Common myeloid progenitor, CD34-positive (primary cell): ENCODE data around the gene SPPL2B.

Source experiments
- CTCF ChIA-PET: fragments of 350-600 bp; sonication (Branson Sonifier 250); formaldehyde crosslinking; loops from one replicate; lab custom pipeline; 2021; ENCODE audit warnings: antibody characterized with exemption; lab: Charles Lee
- POLR2A ChIA-PET: fragments of 350-600 bp; sonication (Branson Sonifier 250); formaldehyde crosslinking; loops from one replicate; lab custom pipeline; 2021; ENCODE audit warnings: antibody characterized with exemption; lab: Charles Lee
- DNase-seq, 3 donors: peaks; one replicate each; pipeline versions ENCODE4 v3.0.0 to v3.0.0-alpha.2; 2013
- H3K27ac ChIP-seq, 2 experiments: 1 replicate in 1 of 2; 2 replicates in 1 of 2; pipeline ENCODE4 v1.7.0; 2013; ENCODE audit warnings: inconsistent platforms in 2 of 2, low read length in 2 of 2, mild to moderate bottlenecking in 2 of 2, low read depth in 1 of 2, moderate library complexity in 1 of 2; ENCODE audit not compliant: severe bottlenecking in 2 of 2, insufficient read depth in 1 of 2, poor library complexity in 1 of 2
- H3K27me3 ChIP-seq, 5 experiments: replicated peaks in 2 of 5; 1 replicate in 3 of 5; 2 replicates in 2 of 5; pipeline versions ENCODE4 v1.6.1 to v1.7.0; 2013; ENCODE audit warnings: low read length in 4 of 5, mild to moderate bottlenecking in 2 of 5, moderate library complexity in 2 of 5, inconsistent platforms in 1 of 5; ENCODE audit not compliant: insufficient read depth in 5 of 5, control insufficient read depth in 4 of 5
- H3K36me3 ChIP-seq, 4 experiments: 1 replicate in 2 of 4; 2 replicates in 2 of 4; pipeline versions ENCODE4 v1.6.1 to v1.7.0; 2013; ENCODE audit warnings: low read length in 3 of 4, control low read depth in 1 of 4, mild to moderate bottlenecking in 1 of 4; ENCODE audit not compliant: control insufficient read depth in 4 of 4, insufficient read depth in 4 of 4
- H3K4me1 ChIP-seq, 4 experiments: 1 replicate in 3 of 4; 2 replicates in 1 of 4; pipeline versions ENCODE4 v1.6.1 to v1.7.1; 2013; ENCODE audit warnings: low read length in 3 of 4, mild to moderate bottlenecking in 3 of 4, control low read depth in 1 of 4, inconsistent platforms in 1 of 4, moderate library complexity in 1 of 4; ENCODE audit not compliant: control insufficient read depth in 4 of 4, insufficient read depth in 4 of 4; ENCODE audit errors: control extremely low read depth in 1 of 4
- H3K4me3 ChIP-seq, 7 experiments: 1 replicate in 4 of 7; 2 replicates in 3 of 7; pipeline versions ENCODE4 v1.5.1 to v1.7.0; 2013; ENCODE audit warnings: mild to moderate bottlenecking in 7 of 7, low read length in 6 of 7, moderate library complexity in 6 of 7, inconsistent platforms in 2 of 7, low read depth in 2 of 7, control low read depth in 1 of 7; ENCODE audit not compliant: insufficient read depth in 4 of 7, control insufficient read depth in 1 of 7; ENCODE audit errors: extremely low read depth in 1 of 7
- H3K9me3 ChIP-seq, 5 experiments: 1 replicate in 4 of 5; 2 replicates in 1 of 5; pipeline versions ENCODE4 v1.6.1 to v1.7.1; 2013; ENCODE audit warnings: low read length in 4 of 5, mild to moderate bottlenecking in 2 of 5, inconsistent platforms in 1 of 5, low read depth in 1 of 5, moderate library complexity in 1 of 5; ENCODE audit not compliant: control insufficient read depth in 4 of 5, insufficient read depth in 2 of 5; ENCODE audit errors: control extremely low read depth in 1 of 5
- WGBS: methylation state at CpG from one replicate; pipeline ENCODE4 v1.1.5; 2013; ENCODE audit not compliant: insufficient coverage; 5-methylcytosine and 5-hydroxymethylcytosine counted together

The SPPL2B gene

DNA sequence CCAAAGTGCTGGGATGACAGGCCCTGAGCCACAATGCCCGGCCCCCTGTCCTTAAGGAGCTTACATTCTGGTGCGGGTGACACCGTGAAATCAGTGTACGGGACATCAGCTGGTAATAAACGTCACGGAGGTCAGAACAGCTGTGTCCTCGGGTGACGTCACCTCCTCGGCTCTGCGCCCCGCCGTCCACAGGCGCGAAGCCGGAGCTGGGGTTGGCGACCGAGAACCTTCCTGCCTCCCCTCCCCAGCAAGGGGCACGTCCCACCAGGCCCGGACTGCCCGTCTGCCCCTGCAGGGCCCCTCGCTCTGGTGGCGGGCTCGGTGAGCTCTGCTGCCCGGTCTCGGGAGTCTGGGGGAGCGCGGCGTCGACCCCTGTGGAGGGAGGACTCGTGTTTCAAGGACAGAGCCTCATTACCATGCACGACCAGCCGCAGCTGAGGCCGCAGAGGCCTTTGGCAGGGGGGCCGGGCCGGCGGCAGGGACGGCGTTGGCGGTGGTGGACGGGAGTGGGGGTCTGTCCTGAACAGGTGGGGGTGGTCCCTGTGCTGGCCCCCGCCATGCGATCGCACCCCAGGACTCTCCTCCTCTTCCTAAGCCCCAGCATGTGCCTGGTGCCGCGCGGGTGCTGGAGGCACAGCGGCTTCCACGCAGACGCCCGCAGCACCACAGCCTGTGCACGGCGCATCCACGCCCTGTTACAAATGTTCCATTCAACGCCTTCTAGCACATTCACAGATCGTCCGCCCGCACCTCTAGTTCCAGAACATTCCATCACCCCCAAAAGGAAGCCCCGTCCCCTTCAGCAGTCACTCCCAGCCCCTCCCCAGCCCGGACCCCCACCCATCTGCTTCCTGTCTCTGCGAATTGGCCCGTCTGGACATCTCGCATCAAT lies 25.9 kb upstream of the SPPL2B start:
- peak overlapping the region in 4 of 7 experiments; percentile 15 to 60 (median 40) for H3K4me3 ChIP-seq
- 7% methylated on average over 46 of the region's 62 CpGs for WGBS
- H3K27ac ChIP-seq = no peak overlapping the region
- peaks cover 0 to 55% (median 26%) of the 10 kb centered on the region in 5 experiments for H3K27me3 ChIP-seq
- CTCF ChIA-PET = interaction anchor here (0.8 to 1.5 kb wide), 4 partner anchors 9 to 29 kb away, joined by 3 to 6 read pairs (median 3); no protein-coding TSS in a partner anchor
- peaks cover 0 to 30% (median 20%) of the 10 kb centered on the region in 4 experiments for H3K4me1 ChIP-seq
- DNase-seq = peak; percentile 49 to 77 (median 69)
- peaks cover 0 to 6% (median under 1%) of the 10 kb centered on the region in 4 experiments for H3K36me3 ChIP-seq
- POLR2A ChIA-PET = interaction anchor here (0.5 to 1.4 kb wide), 9 partner anchors 11 to 314 kb away, joined by 3 to 7 read pairs (median 5); partner anchors contain the start of genes AMH and PEAK3
- no peaks in the 10 kb centered on the region for H3K9me3 ChIP-seq

DNA sequence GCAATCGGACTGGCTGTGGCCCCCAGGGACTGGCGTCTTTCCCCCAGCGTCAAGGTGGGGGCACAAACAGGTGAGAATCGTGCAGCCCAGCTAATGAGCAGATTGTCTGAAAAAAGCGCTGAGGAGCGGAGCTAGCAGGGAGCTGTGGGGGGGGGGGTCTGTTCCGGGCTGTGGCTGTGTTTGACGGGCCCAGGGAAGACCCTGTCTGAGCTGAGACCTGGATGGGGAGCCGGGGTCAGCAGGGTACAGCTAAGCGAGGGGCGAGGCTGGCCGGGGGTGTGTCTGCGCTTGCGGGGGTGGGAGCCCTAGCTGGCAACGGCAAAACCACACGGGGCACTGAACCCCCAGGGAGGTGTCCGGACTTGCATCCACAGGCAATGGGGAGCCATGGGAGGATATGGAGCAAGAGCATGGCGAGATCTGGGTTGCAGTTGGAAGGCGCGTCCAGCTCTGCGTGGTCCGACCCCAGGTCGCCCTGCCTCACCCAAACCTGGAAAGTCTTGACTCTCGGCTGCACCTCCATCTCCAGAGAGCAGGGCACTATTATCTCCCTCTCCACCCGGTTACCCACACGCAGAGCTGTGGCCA lies 25.2 kb upstream of the SPPL2B start:
- H3K27me3 ChIP-seq = peaks cover 0 to 59% (median 28%) of the 10 kb centered on the region in 5 experiments
- H3K36me3 ChIP-seq = peaks cover 0 to 6% (median 0%) of the 10 kb centered on the region in 4 experiments
- 60% methylated on average over 18 of the region's 26 CpGs for WGBS
- DNase-seq = no peak
- no peaks in the 10 kb centered on the region for H3K9me3 ChIP-seq
- H3K27ac ChIP-seq = no peak overlapping the region
- POLR2A ChIA-PET = interaction anchor here (1.1 to 1.4 kb wide), 4 partner anchors 14 to 54 kb away, joined by 3 to 5 read pairs (median 4); partner anchors contain the start of gene AMH
- CTCF ChIA-PET = interaction anchor here (0.7 to 1.5 kb wide), 5 partner anchors 8 to 87 kb away, joined by 3 read pairs; no protein-coding TSS in a partner anchor
- H3K4me3 ChIP-seq = peak overlapping the region in 3 of 7 experiments; percentile 36 to 60 (median 43)
- peaks cover 0 to 36% (median 26%) of the 10 kb centered on the region in 4 experiments for H3K4me1 ChIP-seq

DNA sequence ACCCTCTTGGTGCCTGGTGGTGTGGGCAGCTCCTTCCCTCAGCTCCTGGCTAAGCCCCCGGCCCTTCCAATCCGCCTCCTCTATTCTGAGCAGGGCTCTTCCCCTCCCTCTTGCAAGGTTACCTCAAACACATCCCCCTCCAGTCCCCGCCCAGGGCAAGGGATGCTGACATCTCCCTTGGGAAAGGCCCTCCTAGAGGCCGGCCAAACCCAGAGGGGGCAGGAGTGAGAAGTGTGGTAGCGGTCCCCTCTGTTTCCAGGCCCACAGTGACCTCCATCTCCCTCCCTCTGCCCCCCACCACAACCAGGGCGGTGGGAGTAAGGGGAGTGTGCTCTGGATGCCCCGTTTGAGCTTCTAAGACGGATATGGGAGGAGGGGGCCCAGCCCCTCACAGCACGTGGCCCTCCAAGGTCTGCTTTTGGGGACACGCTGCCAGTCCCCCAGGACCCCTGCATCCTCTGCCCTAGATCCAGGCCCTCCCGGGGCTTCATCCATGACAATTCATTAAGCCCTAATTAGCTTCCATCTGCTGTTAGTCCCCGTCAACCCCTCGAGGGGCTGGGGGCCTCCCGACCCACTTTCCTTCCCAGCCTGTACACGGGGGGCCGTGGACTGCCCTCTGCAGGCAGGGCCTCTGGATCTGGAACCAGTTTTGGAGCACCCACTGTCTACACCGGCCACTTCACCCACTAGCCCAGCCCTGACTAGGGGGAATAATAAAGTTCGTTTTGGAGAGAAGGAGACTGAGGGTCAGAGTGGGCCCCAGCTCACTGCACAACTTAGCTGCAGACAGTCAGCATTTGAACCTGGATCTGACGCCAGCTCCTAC lies 22.8 kb upstream of the SPPL2B start:
- Histone ChIP-seq H3K4me3 (no peak overlapping the region), H3K27ac (no peak overlapping the region), H3K36me3 (no peaks in the 10 kb centered on the region), H3K4me1 (peaks cover 0 to 46% (median 30%) of the 10 kb centered on the region in 4 experiments), H3K27me3 (peaks cover 0 to 65% (median 35%) of the 10 kb centered on the region in 5 experiments), H3K9me3 (no peaks in the 10 kb centered on the region)
- DNase-seq = no peak
- WGBS = 58% methylated on average over 11 of the region's 19 CpGs
- CTCF ChIA-PET = interaction anchor here (1.0 to 2.1 kb wide), 8 partner anchors 9 to 88 kb away, joined by 3 to 7 read pairs (median 3); no protein-coding TSS in a partner anchor
- POLR2A ChIA-PET = interaction anchor here (1.3 kb wide), 1 partner anchor 20 kb away, joined by 3 read pairs; no protein-coding TSS in a partner anchor

DNA sequence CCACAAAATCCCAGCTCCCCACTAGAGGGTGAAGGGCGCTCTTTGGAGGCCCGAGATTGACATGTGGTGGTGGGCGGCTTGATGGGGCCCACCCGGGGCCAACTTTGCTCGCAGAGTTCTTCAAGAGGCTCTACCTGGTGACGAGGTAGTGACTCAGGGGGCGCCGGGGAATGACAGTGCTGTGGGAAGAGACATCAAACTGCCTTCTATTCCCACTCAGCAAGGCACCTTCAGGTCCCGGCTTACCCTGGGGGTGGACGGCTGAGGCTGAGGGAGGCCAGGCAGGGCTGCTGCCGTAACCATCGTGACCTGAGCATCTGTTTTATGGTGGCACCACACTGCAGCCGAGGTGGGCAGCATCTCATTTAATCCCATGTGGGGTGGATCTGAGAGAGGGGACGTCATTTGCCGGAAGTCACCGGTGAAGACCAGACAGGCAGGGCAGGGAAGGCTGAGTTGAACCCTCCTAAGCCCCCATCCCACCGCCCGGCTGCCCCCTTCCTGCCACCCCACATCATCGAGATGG lies 22.1 kb upstream of the SPPL2B start:
- no peak overlapping the region for H3K27ac ChIP-seq
- POLR2A ChIA-PET = interaction anchor here (1.3 kb wide), 1 partner anchor 19 kb away, joined by 3 read pairs; no protein-coding TSS in a partner anchor
- CTCF ChIA-PET = interaction anchor here (1.0 to 2.1 kb wide), 4 partner anchors 10 to 31 kb away, joined by 3 to 7 read pairs (median 6); no protein-coding TSS in a partner anchor
- DNase-seq = no peak
- H3K4me3 ChIP-seq = no peak overlapping the region
- peaks cover 0 to 65% (median 35%) of the 10 kb centered on the region in 5 experiments for H3K27me3 ChIP-seq
- 58% methylated on average over 16 of the region's 19 CpGs for WGBS
- H3K9me3 ChIP-seq = no peaks in the 10 kb centered on the region
- H3K4me1 ChIP-seq = peaks cover 0 to 43% (median 29%) of the 10 kb centered on the region in 4 experiments
- H3K36me3 ChIP-seq = no peaks in the 10 kb centered on the region

DNA sequence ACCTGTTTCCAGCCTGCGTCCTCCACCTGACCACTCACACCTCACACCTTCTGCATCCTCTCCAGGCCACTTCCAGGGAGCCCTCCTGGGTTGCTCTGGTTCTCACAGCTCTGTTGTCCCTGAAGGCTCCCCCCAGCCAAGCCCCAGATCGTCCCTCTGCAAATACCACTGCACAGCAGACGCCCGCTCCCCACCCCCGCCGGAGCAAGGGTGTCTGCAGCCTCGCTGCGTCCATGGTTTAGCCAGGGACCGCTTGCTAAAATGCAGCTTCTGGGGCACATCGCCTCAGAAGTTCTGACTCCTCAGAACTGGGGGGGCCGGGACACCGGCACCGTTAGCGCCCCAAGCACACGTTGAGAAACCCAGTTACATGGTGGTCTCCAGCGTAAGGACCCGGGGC lies 21.5 kb upstream of the SPPL2B start:
- Histone ChIP-seq H3K36me3 (no peaks in the 10 kb centered on the region), H3K4me3 (no peak overlapping the region), H3K27ac (no peak overlapping the region), H3K9me3 (no peaks in the 10 kb centered on the region), H3K27me3 (peaks cover 0 to 65% (median 35%) of the 10 kb centered on the region in 5 experiments), H3K4me1 (peaks cover 0 to 43% (median 29%) of the 10 kb centered on the region in 4 experiments)
- DNase-seq = no peak
- POLR2A ChIA-PET = interaction anchor here (0.9 kb wide), 1 partner anchor 9 kb away, joined by 7 read pairs; no protein-coding TSS in a partner anchor
- 55% methylated on average over 16 of the region's 17 CpGs for WGBS
- CTCF ChIA-PET = interaction anchor here (1.5 to 2.1 kb wide), 2 partner anchors 10 to 32 kb away, joined by 5 to 6 read pairs; no protein-coding TSS in a partner anchor

DNA sequence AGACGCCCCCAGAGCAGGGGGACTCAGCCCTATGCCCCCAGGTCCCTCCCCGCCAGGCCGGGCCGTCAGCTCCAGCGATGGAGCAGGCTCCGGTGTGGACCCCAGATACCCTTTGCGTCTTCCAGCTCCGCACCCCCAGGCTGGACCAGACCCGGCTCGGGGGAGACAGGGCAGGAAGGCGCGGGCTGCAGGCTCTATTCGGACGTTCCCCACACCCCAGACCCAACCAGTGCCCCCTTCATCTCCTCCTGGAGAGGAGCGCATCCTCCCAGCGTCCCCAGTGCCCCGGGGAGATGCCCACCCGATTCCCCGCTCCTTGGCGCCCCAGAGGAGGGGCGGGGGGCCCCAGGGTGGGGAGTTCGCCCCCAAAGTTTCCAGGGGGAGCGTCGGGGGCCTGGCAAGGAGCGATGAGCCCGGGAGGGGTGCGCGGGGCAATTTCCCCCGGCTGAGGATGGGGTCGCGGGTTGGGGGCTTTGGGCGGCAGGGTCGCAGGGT lies 20.9 kb upstream of the SPPL2B start:
- POLR2A ChIA-PET = interaction anchor here (0.9 kb wide), 1 partner anchor 9 kb away, joined by 7 read pairs; no protein-coding TSS in a partner anchor
- H3K4me1 ChIP-seq = peaks cover 0 to 41% (median 26%) of the 10 kb centered on the region in 4 experiments
- H3K4me3 ChIP-seq = peak overlapping the region in 1 of 7 experiments; percentile 45
- 10% methylated on average over 33 of the region's 33 CpGs for WGBS
- no peaks in the 10 kb centered on the region for H3K36me3 ChIP-seq
- H3K27ac ChIP-seq = no peak overlapping the region
- no peak for DNase-seq
- no peaks in the 10 kb centered on the region for H3K9me3 ChIP-seq
- CTCF ChIA-PET = no interaction called here
- H3K27me3 ChIP-seq = peaks cover 0 to 65% (median 38%) of the 10 kb centered on the region in 5 experiments
